NCI-H446 treated with DMSO at 0.1 percent for 48 hours (cell line): ENCODE measurements around the gene TMPRSS9.

Source experiments
- DNase-seq: peaks from one replicate; lab custom pipeline; 2025; lab: John Stamatoyannopoulos, UW

Gene TMPRSS9

DNA sequence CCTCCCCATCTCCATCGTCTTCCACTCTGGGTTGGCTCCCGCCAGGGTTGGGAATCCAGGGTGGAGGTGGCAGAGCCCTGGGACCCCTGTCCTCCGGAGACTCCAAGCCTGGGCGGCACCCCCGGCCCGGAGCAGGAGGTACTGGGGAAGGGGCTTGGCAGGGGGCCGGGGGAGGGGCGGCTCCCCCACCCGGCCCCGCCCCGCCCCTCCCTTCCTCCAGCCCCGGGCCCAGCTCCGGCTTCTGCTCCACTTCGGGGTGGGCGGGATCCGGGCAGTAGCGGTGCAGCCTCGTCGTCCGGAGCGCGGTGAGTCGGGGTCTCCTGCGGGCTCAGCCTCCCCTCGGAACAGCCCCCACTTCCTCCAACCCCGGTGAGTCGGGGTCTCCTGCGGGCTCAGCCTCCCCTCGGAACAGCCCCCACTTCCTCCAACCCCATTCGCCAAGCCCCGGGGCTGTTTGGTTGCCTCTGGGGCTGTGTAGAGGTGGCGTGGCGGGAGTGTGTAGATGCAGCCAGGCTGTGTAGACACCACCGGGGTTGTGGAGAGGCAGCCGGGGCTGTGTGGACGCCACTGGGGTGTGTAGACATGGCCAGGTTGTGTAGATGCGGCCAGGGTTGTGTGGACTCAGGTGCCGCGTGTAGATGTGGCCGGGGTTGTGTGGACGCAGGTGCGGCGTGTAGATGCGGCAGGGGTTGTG lies at the start of gene TMPRSS9:
Gene TMPRSS9, plus strand, starts transcription at position 274 of the 694 bp plus-strand sequence. CDS start 29,521 bp downstream, outside the sequence.
- no peak for DNase-seq

DNA sequence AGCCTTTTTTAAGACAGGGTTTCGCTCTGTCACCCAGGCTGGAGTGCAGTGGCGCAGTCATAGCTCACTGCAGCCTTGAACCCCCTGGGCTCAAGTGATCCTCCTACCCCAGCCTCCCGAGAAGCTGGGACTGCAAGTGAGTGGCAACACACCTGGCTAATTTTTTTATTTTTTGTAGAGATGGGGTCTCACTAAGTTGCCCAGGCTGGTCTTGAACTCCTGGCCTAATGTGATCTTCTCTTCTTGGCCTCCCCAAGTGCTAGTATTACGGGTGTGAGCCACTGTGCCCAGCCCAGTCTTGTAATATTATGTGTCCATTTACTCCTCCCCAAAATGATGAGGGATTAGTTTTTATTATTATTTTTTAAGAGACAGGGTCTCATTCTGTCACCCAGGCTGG lies 49.0 kb upstream of the TMPRSS9 start:
- DNase-seq, result no peak

DNA sequence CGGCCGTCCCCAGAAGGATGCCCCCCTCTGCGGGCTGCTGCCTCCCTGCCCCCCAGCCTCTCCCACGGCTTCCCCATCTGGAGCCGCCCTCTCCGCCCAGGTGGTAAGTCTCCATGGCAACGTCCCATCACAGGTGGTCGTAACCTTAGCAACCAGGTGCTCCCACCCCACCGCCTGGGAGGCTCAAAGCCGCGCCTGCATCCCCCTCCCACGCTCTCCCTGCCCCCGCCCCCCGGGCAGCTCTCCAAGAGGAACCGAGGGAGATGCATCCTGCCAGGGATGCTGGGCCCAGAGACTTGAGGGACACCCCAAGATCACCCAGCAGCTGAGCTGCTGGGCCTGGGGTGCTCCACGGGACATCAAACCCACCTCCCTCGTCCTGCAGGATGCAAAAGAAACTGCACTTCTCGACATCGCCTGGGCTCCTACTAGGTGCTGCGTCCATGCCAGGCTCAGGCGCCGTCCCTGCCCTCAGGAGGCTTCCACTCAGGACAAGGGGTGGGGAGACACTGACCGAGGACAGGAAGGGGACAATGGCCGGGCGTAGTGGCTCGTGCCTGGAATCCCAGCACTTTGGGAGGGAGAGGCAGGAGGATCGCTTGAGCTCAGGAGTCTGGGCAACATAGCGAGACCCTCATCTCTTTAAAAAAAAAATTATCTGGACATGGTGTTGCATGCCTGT lies 47.1 kb upstream of the TMPRSS9 start:
- DNase-seq, result no peak

DNA sequence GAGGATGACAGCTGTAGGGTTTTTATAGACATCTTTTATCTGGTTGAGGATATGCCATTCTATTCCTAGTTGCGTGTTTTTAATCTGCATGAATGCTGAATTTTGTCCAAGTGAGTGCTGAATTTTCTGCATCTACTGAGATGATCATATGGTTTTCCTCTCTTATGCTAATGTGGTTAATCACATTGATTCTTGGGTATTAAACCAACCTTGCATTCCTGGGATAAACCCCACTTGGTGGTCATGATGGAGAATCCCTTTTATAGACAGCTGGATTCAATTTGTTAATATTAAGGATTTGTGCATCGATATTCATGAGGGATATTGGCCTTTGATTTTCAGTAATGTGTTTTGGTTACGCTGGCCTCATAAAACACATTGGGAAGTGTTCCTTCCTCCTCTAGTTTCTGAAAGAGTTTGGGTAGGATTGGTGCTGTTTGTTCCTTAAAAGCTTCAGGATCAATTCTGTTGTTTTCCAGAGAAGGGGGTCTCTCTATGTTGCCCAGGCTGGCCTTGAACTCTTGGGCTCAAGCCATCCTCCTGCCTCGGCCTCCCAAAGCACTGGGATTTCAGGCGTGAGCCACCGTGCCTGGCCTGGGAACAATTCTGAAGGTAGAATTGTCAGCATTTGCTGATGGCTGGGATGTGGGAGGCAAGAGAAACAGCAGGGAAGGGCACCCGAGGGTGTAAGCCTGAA lies 44.8 kb upstream of the TMPRSS9 start:
- no peak for DNase-seq

DNA sequence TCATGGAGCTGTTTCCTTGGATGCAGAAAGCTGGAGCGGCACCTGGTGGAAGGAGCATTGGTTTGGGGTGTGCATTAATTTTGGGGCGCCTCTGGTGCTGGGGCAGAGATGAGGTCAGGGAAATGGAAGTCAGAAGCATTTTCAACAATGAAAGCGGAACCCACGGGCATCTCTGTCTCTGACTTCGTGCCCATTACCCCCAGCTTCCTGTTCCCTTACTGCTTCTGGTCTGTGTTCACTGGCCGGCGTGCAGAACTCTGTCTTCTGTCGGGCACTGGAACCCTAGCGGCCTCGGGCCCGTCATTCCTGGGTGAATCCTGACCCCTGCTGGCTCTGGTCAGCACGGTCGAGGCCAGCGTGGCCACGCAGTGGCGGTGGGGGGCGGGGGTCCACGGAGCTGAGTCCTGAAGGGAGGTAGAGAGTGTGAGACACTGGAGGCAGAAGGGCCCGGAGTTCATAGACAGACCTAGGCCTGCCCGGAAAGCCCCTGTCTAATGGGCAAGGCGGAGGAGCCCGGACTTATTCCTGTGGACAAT lies 44.2 kb upstream of the TMPRSS9 start:
- no peak for DNase-seq

DNA sequence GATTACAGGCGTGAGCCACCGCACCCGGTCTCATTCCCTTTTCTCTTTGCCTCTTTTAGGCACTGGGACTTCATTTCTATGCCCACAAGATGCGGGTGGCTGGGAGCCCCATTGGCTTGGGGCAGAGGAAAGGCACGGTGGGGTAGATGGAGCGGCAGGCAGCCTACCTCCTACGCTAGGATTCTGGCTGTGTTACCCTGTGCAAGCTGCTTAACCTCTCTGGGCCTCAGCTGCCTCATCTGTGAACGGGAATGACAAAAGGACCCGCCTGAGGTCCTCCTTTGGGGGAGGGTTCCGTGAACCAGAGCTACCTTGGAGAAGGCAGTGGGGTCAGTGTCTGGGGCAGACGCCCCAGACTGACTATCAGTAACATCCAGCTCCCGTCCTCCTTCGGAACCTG lies 42.8 kb upstream of the TMPRSS9 start:
- no peak for DNase-seq

DNA sequence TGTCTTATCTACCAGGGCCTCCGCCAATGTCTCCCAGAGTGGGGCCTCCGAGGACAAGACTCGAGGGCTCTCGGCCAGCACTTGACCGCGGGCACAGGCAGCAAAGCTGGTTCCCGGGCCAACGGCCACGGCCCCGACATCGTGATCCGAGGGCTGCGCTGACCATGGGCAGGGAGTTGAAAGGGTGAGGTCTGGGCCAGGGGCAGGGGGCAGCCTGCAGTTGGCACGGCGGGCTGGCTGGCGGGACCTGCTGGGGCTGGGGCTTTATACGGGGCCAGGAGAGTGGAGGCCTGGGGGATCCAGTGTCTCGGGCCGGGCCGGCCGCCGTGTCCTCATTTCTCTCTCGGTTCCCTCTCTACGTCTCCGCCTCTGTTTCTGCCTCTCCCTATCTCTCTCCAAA lies 42.3 kb upstream of the TMPRSS9 start:
- DNase-seq, result no peak

DNA sequence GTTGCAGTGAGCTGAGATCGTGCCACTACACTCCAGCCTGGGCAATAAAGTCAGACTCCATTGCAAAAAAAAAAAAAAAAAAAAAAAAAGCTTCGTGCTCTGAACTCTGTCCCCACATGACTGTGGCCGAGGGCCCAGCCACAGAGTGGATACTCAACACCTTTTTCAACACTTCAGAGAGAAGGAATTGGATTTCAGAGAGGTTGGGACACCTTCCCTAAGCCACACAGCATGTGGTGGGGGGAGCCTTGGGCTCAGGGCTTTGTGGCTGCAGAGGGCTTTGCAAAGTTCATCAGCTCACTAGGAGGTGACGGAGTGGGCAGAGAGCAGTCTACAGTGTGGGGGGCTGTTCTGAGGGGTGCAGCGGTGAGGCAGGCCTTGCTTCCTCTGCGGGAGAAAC lies 41.1 kb upstream of the TMPRSS9 start:
- DNase-seq, result no peak

DNA sequence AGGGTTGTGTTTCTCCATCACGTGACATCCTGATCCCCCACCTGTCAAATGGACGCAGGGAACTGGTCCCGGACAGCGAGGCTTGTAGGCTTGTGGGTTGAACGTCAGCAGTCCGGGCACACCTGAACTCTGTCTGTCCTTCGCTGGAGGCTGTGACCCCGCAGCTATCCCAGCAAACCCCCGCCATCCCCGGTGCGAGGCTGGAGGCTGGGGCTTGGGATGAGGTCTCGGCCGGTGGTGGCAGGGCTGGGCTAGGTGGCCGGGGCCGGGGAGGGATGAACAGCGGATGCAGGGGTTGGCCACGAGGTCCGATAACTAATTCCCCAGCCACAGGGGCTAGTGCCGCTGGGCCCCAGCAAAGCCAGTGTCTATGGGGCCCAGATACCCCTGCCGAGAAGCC lies 40.5 kb upstream of the TMPRSS9 start:
- DNase-seq, result no peak

DNA sequence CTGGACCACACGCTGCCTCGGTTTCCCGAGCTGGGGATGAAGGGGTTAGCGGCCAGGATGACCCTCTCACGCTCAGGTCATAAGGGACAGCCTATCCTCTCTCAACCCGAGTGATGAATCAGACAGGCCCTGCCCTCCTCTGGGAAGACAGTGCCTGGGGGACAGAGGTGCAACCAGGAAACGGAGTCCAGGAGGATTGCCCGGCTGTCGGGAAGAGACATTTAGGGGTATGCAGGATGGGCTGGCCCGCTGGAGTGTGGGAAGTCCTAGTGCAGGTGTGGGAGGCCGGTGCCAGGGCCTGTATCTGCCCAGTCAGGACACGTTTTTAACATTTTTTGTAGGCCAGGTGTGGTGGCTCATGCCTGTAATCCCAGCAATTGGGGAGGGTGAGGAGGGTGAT lies 40.0 kb upstream of the TMPRSS9 start:
- DNase-seq, result no peak

DNA sequence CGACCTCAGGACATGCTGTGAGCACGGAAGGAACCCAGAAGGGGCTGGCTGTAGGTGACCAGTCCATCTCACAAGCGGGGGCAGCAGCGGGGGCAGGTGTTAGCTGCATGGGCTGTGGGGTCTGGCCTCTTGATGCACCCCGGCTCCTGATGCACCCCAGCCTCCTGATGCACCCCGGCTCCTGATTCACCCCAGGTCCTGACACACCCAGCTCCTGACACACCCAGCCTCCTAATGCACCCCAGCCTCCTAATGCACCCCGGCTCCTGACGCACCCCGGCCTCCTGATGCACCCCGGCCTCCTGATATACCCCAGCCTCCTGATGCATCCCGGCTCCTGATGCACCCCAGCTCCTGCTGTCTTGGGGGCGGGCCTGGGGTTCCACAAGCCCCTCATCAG lies 39.1 kb upstream of the TMPRSS9 start:
- DNase-seq, result no peak

DNA sequence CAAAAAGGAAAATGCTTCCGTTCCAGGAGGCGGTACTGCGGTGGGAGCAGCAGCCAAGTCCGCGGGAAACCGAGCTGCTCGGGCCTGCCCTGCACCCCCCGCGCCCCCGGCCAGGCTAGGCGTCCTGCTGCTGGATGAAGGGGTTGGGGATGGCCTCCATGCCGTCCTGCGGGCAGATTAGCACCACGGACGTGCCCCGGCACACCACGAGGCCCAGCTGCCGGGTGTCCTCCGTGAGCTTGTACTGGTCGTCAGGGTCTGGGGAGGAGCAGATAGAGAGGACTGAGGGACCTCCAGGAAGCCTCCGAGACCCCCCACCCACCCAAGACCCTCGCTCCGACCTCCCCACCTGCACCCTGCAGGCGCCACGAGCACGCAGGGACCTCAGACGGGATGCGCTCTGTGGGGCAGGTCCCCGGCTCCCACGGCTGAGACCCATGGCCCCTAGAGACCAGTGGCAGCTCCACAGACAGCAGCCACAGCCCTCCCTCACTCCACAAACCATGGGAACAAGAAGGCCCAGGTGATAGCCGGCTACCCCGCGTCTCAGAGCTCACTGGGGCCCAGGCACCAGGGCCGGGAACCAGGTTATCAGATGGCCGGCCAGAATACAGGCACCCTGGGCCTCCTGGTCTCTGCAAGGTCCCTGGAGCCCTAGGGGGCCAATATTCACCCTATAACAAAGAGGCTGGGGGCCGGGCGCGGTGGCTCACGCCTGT lies 38.3 kb upstream of the TMPRSS9 start:
- DNase-seq, result no peak

DNA sequence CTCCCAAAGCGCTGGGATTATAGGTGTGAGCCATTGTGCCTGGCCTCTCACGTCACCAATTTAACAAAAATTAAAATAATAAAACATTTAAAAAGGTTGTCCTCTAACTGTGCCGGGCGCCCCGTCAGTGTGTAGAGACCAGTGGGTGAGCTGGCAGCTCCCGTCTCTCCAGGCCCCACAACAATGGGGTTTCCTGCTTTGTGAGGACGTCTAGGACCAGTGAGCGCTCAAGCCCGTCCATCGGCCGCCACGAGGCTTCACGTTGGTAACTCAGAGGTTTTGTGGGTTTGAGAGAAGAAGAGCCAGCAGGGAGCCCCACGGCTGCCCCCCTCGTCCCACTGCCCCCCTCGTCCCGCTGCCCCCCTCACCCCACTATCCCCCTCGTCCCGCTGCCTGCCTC lies 36.4 kb upstream of the TMPRSS9 start:
- DNase-seq, result no peak

DNA sequence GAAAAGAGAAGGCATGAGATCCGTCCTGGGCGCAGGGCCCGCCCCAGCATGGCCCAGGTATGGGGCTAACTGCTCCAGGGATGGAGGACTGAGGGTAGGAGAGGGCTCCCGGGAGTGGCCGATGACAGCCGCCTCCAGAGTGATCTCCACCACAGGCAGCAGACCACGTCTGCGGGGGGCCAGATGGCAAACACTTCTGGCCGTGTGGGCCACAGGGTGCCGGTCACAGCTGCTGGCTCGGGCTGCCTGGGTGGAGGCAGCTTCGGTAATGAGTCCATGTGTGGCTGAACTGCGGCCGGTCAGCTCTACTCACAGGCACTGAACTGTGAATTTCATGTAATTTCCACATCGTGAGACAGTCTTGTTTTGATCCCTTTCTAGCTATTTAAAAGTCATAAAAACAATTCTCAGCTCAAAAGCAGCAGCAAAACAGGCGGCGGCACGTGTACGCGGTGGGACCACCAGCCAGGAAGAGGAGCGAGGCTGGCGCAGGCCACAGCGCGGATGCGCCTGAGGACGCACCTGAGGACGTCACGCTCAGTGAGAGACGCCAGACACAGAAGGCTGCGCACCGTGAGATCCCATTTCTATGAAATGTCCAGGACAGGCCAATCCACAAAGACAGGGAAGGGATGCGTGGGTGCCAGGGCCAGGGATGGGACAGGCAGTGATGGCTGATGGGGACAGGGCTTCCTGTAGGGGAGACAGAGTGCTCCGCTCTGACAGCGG lies 35.7 kb upstream of the TMPRSS9 start:
- no peak for DNase-seq

DNA sequence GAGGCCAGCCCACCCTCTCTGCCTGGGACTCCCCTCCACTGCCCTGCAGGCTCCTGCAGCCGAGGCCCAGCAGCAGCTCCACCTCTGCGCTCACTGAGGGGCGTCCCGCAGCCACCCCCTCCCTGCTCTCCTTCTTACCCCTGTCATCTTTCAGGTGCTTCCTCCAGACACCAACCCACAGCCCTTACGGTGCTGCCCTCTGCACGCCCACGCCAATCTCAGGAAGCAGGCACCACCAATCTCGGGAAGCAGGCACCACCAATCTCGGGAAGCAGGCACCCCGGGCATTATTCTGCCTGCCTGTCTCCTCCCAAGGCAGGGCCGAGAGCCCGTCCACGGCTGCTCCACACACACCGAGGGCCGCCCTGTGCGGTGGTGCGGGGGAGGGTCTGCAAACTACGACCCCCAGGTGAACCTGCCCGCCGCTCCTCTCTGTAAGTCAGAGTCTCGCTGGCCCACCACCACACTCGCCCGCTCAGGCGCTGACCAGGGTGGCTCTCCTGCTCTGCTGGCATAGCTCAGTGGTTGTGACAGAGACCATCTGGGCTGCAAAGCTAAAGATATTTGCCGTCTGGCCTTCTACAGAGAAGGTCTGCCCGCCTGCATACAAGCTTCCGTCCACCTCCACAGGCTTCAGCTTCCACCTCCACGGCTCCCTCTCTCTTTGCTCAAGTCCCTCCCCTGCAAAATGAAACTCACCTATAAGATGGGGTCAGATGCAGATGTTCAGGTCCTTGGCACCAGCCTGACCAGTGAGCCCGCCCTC lies 34.6 kb upstream of the TMPRSS9 start:
- no peak for DNase-seq

DNA sequence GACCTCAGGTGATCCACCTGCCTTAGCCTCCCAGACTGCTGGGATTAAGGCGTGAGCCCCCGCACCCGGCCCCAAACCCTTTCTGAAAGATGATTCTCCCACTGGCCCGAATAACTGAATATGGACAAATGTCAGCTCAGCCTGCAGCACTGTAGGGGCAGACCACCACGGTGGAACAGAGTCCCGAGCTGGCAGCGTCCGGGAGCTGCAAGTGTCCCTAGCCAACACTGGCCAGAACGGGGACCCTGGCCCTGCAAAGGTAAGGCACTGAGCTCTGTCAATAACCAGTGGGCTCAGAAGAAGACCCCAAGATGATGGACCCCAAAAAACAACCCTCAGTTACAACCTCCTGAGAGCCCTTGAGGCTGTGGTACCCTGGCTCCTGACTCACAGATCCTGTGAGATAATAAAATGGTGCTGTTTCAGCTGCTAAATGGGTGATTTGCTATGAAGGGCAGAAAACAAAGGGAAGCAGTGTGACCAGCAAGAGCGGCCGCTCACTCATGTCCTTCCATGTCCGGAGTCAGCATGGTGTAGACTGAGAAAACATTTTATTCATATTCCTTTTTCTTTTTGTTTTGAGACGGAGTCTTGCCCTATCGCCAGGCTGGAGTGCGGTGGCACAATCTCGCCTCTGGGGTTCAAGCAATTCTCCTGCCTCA lies 33.2 kb upstream of the TMPRSS9 start:
- no peak for DNase-seq

DNA sequence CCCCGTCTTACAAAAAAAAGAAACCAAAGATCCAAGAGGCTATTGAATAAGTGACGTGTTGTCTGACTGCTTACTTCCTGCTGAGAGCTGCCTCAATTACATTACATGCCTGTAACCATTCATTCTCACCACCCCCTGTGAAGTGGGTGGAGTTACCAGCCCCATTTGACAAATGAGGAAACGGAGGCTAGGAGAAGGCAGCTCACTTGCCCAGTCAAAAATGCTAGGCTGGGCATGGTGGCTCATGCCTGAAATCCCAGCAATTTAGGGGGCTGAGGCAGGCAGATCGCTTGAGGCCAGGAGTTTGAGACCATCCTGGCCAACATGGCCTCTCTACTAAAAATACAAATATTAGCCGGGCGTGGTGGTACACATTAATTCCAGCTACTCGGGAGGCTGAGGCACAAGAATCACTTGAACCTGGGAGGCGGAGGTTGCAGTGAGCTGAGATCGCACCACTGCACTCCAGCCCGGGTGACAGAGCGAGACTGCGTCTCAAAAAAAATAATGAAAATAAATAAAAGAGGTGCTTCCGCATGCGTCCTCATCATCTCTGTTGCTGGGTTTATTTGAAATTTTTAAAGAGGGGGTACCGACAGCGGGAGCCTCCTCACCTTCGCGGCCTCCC lies 32.2 kb upstream of the TMPRSS9 start:
- peak; percentile 39 for DNase-seq

DNA sequence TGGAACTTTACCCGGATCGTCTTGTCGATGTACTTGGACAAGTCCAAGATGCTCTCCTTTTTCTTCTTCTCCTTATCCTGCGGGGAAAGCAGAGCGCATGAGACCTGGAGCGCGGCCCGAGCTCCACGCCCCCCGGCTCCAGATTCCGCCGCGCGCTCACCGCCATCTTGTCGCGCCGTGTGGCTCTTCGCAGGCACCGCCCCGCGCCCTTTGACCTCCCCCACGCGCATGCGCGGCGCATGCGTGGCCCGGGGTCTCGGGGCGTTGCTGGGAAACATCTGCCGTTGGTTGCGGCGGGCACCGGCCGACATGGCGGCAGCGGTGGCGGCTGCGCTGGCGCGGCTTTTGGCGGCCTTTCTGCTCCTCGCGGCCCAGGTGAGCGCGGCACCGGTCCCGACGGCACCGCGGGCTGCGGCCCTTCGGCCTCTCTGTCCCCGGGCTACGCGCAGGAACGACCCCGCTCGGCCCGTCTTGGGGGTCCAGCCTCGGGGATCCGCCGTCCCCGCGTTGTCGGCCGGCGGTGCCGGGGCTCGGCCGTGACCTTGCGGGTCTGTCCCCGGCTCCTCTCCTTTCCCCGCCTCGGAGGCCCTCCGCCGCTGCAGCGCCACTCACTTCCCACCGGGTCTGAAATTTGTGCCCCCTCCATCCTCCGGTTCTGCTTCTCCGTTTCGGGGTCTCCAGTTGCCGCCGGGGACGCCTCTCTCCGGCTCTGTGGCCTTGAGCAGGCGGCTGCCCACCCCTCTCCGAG lies 31.5 kb upstream of the TMPRSS9 start, which contains the start of the genes LSM7 and SPPL2B:
Gene LSM7, minus strand, starts transcription at position 186 of the 748 bp plus-strand sequence. Its CDS starts 20 bp downstream, at position 166.
Gene SPPL2B, plus strand, starts transcription at position 284 of the 748 bp plus-strand sequence. Its CDS starts 26 bp downstream, at position 310.
- DNase-seq, result peak; percentile 79

DNA sequence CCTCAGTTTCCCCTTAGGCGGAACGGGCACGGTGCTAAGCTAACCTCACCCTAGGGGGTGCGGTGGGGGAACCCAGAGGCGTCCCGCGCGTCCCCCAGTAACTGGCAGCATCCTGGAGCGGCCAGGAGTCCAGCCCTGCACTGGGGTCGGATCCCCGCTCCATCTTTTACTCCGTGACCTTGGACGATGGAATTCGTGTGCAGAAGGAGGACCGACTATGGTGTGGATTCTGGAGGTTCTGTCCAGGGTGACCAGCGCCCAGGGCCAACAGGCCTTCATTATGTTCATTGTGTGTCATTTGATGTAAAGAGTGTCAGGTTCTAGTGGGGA lies 31.0 kb upstream of the TMPRSS9 start:
- DNase-seq, result no peak
